NK-92 treated with Interleukin-12 subunit alpha and Interleukin-12 subunit beta, amount 100 ng/mL, for 24 hours (cell line): ENCODE results near the gene SALL3.

Experiments
- DNase-seq: peaks from one replicate; lab custom pipeline; 2025; lab: John Stamatoyannopoulos, UW

SALL3 gene

DNA sequence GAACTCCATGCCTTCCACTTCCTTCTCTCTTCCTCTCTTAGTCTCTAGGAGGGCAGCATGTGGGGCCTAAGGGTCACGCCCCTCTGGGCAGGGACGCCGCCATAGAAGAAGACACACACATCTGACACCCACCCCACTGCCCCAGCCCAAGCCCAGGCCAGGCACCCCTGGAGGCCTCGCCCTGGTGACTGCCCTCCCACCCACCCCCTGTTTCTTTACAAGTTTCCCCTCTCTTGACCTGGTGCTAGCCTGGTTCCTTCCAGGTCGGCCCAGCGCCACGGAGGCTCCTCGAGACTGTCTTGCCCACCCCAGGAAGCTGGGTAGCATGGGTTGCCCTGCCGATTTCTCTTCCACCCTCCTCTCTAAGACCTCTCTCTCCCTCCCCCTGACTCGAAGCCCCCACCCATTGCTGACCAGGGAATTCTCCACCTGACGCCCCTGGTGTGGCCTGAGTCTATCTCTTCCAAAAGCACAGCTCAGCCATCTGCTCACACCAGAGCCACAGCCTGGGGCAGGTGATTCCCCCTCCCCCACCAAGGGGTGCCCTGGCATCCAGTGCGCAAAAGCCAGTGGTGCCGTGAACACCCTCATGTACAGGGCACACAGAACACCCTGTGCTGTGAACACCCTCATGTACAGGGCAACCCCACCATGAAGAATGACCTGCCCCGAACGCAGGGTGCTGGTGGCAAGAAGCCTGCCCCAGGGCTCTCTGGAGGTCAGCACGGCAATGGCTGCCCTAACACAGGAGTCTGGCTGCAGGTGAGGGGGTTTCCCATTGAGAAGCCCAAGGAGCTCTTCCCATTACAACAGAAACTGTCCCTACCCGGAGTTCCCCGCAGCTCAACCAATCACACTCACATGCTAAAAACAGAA is 13.5 kb upstream of the SALL3 start:
- DNase-seq: no peak

DNA sequence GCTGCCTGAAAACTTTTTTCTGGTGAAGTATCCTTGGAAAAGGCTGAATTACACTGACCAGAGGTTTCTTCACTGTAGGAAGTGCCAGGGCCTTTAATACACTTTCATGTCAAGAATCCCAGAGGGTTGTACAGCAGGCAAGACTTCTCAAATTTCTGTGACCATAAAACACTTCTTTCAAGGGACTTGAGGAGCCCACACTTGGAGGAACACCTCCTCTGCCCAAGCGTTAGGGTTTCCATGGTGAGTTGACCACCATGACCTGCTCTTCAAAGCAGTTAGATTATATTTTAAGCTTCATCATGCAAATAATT is 12.9 kb upstream of the SALL3 start:
- no peak for DNase-seq

DNA sequence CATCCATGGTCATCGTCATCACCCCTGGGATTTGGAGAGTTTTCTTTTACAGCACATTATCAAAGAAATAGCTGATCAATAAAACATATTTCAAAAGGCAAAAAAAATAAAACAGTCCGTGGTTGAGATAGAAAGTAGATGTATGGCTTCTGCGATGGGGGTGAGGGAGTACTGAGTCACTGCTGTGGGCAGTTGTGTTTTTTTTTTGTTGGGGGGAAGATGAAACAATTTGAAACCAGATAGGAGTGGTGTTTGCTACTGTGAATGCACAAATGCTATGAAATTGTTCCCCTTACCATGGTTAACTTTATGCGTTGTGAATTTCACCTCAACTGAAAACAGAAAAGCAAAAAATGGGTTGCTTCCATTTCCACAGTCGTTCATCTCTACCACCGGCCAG is 11.9 kb upstream of the SALL3 start:
- DNase-seq: no peak

DNA sequence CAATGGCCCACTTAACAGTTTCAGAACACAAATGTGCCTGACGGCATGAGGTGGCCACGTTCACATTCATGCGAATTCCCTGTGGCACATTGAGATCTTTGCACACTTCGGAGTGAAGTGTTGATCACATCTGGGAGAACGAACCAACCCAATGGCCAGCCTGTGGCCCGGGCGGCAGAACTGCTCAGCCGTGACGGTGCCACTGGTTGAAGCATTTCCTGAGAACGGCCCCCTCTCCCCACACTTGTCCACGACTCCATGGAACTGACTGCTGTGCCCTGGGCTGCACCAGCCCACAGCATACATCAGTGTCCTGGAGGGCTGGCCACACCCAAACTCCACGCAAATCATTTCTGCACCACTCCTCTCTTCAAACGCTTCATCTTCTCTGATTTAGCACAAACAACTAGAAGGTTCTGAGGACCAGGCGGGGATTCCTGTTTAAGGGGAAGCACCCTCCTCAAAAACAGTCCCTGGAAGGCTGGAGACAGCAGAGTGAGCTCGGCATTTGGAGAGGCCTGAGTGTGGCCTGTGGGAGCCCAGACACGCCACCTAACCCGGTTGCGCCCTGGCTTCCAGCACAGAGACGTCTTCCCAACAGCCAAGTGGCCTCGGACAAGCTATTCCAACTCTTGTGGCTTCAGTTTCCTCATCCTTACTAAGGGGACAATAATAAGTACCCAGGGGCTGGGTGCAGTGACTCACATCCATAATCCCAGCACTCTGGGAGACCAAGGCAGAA is 9.9 kb upstream of the SALL3 start:
- no peak for DNase-seq

DNA sequence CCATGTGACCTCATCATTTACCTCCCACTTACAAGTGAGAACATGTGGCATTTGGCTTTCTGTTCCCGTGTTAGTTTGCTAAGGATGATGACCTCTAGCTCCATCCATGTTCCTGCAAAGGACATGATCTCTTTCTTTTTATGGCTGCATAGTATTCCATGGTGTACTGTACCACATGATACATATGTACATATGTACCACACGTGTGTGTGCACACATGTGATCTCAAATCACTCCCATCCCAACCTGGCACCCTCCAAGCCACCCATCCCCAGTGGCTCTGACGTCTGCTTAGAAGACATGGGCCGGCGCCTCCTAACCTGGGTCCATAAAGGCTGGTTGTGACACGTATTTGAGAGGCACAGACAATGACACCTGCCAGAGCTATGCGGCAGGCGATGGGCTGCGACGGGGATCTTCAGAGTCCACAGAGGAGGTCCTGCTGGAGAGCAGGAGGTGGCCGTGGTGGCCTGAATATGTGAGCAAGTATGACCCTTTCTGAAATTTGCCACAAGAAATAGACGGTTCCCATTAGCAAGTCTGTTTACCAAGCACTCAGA is 8.8 kb upstream of the SALL3 start:
- no peak for DNase-seq

DNA sequence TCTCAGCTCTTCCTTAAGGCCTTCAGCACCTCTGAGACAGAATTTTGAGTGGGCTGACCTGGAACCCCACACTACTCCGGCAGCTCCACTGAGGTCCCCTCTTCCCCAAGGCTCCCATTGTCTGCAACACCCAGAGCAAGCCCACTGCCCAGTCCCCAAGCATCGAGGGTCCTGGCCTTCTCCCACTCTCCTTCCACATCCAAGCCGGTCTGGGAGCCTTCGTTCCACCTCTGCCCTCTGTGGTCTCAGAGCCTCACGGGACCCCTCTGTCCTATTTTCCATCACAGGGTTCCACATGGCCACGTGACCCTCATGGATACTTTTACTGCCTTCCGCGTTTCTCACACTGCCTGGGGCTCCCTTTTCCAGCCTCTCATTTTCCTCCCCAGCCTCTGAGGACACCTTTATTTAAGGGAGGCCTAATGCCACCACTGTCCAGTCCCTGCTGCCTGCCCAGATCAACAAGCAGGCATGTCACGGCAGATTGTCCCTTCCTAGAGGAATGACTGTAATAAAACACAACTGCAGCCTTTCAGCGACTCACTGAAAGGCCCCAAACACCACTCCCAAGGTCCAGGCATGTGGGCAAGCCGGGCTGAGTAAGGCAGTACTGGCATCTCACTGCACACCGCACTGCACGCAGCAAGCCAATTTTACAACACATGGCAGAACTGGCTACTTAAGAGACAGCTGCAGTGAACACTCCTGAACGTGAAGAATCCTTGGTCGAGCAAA is 7.9 kb upstream of the SALL3 start:
- no peak for DNase-seq

DNA sequence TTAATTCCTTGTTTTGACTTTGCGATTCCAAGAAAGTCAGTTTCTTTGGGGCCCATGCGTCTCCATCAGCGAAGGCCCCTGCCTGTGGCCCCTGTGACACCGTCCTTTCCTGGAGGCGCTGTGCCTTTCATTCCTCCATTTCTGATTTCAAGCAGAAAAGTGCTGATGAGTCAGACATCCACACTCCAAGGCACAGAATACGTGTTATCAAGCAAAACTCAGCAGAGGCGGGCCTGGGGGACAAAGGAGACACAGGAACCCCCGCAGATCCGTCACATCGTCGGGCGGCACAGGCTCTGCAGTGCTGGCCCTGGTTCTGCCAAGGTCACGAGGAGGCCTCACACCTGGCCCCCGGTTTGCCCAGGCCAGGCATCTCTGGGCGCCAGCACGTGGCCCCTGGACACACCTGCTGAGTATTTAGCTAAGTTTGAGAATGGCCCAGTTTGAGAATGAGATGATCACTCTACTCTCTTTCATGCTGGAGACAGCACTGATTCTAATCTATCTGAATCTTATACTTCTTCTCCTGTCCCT is 7.2 kb upstream of the SALL3 start:
- no peak for DNase-seq

DNA sequence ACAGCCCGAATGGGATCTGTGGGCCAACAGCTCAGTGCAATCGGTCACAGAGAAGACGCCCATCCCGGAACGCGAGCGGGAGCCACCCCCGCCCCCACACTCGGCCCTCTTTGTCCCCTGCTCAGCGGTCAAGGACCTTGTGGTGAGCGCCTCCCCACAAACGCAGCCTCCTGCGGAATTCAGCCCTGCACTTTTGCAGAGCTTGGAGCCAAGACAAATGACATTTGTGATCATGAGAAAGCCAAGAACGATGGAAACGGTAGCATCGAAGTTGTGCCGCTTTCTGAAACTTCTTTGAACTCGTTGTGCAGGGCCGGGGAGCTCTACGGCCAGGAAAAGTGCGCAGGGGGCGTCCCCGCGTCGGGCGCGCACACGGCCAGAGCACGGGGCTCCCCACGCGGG is 6.7 kb upstream of the SALL3 start:
- DNase-seq: no peak

DNA sequence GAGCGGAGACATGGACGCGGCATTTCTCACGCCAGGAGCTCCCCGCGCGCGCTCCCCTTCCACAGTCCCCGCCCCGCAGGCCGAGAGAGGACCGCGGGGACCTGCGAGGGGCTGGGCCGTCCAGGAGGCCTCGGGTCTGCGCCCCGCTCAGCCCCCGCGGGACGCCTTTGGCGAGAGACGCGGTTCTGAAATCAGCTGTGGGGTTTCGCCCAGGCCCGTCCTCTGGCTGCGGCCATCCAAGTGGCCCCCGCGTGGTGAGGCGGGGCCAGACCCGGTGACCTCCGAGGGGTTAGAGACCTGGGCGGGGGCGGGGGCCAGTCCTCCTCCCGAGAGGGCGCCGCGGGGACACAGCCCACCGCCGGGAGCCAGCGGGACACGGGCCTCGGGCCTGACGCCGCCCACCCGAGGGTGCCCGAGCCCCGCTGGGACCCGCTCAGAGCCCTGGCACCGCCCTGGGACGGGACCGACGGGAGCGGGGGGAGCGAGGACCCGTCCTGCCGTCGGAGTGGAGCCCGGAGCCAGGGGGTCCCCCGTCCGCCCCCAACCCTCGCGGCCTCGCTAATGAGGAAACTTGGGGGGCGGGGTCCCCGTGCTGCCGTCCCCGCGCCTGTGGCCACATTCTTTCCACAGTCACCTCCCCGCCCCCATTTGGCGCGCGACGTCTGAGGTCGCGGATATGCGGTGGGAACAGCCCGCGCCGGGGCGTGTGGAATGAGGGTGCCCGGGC is 6.1 kb upstream of the SALL3 start:
- DNase-seq: no peak

DNA sequence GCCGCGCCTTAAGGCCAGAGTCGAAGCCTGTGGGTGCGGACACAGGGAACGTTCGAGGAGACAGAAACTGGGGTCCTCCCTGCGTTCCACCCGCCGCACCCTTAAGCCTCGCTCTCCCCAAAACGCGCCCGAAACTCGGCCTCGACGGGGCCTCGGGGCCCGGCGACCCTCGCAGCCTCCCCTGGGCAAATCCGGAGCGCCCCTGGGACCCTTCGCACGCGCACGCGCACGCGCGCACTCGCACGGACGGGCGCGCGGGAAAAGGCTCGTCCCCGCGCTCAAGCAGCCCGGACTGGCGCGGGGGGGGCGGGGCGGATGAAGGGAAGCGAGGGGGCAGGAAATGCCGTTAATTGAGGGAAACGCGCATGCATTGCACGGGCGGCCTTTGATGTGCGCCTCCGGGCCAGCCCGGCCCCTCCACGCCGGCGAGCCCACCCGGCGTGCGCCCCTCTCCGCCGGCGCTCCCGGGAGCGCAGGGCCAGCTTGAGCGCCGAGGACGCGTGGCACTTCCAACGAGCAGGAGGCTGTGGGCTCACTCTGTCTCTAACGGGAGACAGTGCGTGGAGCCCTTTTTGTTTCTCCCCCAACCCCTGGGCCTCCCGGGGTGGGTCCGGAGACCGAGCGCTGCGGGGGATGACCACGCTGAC is 5.4 kb upstream of the SALL3 start:
- DNase-seq: no peak

DNA sequence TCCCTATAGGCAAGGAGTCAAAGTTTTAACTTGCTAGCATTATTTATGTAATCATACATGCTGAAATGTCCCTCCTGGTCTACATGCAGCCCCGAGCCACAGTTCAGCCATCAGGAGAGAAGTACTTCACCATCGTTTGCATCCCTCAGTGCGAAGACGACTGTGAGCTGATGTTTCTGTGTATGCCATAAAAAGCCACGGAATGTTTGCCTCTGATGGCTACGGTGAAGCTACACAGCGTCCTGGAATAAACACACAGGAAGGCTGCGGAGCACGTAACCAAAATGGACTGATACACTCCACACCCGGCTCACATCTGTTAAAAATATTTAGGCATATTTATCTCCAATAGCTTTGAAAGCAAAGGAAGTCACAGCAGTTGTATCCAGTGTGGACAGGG is 4.3 kb upstream of the SALL3 start:
- no peak for DNase-seq

DNA sequence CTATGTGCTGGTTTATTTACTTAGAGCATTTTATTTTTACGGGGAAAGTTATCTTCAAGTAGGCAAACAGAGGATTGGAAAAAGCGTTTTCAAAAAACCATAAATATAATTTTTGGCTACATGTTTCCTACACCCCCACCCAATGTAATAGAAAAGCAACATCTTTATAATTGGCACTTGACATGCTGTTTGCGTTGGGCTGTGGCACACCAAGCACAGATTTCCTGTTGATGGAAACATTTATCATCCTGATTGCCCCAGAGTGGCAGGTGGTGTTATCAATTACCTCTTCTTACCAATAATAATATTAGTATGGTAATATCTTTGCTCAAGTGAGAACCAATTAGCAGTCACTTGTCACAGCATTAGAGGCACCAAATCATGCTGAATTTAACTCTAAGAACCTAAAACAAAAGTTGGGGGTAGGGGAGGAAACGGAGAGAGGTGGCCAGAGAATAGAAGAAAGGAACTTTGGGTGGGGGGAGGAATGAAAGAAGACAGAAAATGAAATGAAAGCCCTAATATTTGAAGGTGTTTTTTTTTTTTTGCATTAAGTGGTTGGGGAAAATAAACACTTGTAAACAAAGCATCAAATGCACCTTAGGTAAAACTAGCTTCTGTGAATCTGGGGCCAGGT is 3.8 kb upstream of the SALL3 start:
- DNase-seq: no peak

DNA sequence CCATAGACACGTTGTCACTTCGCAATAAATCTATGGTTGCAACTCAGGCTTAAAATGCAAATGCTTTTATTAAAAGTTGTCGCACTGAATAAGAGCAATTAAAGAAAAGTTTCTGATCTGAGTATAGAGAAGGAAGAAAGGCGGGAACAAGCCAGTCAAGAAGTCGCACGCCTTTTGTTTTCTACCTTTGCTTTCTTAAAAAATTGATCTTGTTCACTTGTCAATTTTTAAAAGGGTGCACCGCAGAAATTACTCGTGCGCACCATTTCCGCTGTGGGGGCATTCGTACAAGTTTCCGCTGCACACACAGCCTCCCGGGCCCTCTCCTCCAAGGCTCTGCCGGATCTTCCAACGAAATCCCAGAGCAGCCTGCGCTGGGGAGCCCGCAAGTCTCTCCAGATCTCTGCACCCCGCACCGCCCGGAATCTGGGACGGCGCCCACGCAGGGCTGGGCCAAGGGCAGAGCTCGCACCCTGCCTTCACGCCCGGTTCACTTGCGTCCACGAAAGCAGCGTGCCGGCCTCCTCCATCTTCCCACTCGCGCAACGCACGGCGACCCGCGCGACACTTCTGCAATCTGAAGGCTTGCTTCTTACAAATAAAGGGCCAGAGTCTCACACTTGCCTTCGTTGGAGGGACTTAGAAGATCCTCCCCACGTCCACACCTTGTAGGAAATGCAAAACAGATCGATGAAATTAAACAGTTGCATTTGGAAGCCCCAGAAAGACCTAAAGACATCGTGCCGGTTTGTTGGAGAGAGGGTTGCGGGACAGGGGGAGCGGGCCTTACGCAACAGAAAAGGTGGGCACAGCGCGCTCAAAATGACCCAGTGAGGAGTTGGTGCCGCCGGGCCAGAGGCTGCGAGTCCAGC is 2.6 kb upstream of the SALL3 start:
- no peak for DNase-seq

DNA sequence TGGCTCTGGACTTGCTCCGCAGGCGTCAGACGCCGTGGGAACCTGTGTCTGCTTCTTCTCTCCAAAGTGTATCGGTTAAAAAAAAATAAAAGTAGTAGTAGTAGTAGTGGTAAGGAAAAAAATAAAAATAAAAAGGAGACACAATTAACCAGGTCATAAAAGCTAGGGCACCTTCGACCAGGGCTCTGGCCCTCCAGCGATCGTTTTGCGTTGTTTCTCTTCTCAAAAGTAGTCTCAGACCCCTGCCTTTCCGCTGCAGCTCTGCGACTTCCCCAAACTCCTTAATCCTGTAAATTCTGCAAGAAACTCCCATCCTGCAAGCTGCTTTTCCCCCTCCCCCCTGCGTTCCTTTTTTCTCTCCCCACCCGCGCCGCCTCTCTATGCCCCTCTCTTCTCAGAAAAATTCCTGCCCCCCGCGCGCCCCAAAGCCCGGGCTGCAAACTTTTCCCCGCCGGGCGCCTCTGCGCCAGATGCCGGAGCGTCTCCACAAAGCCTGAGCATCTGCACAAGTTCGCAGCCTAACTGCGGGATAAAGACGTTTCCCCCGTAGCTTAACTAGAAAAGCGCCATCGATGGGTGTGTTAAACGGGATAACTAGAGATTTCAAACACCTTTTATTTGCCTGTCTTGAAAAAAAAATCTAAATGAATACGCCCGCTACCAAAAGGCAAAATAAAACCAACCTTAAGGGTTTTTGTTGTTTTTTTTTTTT is 1.8 kb upstream of the SALL3 start:
- DNase-seq: no peak

DNA sequence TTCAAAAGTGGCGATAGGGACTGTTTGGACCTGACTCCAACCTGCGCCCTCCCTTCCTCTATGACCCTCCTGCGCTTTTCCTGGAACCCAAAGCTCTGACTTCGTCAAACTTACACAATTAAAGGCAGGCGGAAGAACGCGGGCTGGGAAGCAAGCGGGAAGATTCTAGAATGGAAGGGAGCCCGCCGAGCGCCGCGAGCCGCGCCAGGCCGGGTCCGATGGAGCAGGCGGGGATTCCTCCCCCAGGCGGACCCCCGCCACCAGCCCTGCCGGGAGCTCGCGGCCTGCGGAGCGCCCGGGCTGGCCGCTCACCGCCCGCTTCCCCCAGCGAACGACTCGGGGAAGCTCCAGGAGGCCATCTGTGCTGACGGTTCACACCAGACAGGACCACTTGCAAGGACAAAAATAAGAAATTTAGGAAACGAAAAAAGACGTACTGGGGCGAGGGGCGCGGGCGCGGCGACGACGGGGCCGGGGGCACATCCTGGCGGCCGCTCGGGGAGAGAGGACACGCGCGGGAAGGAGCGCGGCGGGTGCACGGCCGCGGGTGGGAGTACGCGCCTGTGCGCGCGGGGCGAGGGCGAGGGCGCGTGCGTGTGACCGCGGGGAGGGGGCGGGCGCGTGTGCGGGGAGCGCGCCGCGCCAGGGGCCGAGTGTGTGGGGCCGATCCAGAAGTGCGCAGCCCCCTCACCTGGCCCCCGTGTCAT is 1.1 kb upstream of the SALL3 start:
- DNase-seq: no peak

DNA sequence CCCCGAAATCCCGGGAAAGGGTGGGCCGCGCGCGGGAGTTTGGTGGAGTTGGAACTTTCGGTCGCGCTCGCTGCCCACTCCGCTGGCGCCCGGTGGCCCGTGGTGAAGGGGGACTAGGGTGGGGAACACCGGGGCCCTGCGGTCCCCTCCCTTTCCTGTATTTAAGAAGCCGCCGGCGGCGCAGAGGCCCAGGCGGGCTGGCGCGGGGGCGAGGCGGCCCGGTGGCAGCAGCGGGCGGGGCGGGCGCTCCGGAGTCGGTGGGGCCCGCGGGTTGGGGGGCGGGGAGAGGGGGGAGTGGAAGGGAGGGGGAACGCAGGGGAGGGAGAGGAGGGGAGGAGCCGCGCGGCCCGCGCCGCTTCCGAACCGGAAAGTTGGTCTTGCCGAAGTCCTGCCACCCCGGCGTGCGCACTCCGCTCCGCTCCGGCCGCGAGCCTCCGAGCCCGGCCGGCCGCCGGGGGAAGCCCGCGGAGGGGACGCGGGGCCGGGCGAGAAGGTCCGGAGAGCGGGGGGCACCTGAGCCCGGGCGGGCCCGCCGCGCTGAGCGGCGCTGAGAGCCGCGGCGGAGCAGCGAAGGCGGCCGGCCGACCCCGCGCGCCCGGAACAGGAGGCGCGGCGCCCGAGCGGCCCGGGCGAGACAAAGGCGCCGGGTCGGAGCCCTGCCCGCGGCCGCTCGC is 425 bp upstream of the SALL3 start:
- no peak for DNase-seq

DNA sequence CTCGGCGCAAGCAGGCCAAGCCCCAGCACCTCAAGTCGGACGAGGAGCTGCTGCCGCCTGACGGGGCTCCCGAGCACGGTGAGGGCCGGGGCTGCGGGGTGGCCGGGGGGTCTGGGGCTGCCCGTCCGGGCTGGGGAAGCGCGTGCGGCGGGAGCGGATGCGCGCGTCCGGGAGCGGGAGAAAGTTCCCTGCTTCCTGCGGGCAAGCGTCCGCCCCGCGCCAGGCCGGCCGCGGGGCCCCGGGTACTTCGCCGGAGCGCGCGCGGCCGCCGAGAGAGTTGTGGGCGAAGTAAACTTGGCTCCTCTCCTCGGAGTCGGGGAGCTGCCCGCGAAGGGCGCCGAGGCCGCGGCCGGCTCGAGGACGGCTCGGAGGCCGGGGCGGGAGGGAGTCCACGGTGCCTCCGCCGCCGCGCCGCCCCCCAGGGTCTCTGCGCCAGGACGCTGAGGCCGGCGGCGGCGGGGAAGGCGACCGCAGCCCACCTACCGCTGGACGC is 707 bp downstream of the SALL3 start:
- DNase-seq: no peak
